CD14-positive monocyte (primary cell): ENCODE measurements around the gene ARMC6. TPM values are rescaled to one million over a fixed set of nuclear protein-coding genes. Genes with fewer than 3 reads are reported as not detected.
A peak's percentile ranks its signal among the peaks of the same experiment; 100 is the strongest.

Source experiments
- DNase-seq, 3 donors: peaks; one replicate each; pipeline ENCODE4 v3.0.0-alpha.2; 2011 to 2022
- H2AFZ ChIP-seq: 2 replicates; pipeline ENCODE4 v1.6.0; 2012; ENCODE audit warnings: mild to moderate bottlenecking, low read depth, low read length, inconsistent platforms; ENCODE audit not compliant: insufficient read depth, poor library complexity, severe bottlenecking
- H3K27ac ChIP-seq, 2 donors: 1 replicate in 1 of 2; 2 replicates in 1 of 2; pipeline ENCODE4 v1.5.1; 2012 to 2013; ENCODE audit warnings: low read length in 2 of 2, control low read depth in 1 of 2, inconsistent platforms in 1 of 2, low read depth in 1 of 2, mild to moderate bottlenecking in 1 of 2
- H3K27me3 ChIP-seq, 2 donors: one replicate each; pipeline versions ENCODE4 v1.6.0 to v1.6.1; 2011 to 2013; ENCODE audit warnings: low read length in 2 of 2; ENCODE audit not compliant: control insufficient read depth in 2 of 2, insufficient read depth in 2 of 2
- H3K36me3 ChIP-seq, 2 donors: replicated peaks in 1 of 2; 1 replicate in 1 of 2; 2 replicates in 1 of 2; pipeline versions ENCODE4 v1.5.1 to v1.6.1; 2012 to 2013; ENCODE audit warnings: low read length in 2 of 2, control low read depth in 1 of 2, inconsistent platforms in 1 of 2, mild to moderate bottlenecking in 1 of 2; ENCODE audit not compliant: insufficient read depth in 2 of 2, control insufficient read depth in 1 of 2
- H3K4me1 ChIP-seq, 2 donors: 1 replicate in 1 of 2; 2 replicates in 1 of 2; pipeline versions ENCODE4 v1.5.1 to v1.6.1; 2012 to 2013; ENCODE audit warnings: low read length in 2 of 2, control low read depth in 1 of 2, inconsistent platforms in 1 of 2, mild to moderate bottlenecking in 1 of 2, moderate library complexity in 1 of 2; ENCODE audit not compliant: insufficient read depth in 2 of 2, control insufficient read depth in 1 of 2
- H3K4me2 ChIP-seq: replicated peaks from 2 replicates; pipeline ENCODE3; 2012; ENCODE audit warnings: low read length, moderate library complexity, mild to moderate bottlenecking; ENCODE audit not compliant: poor library complexity, severe bottlenecking; ENCODE audit errors: extremely low read depth
- H3K4me3 ChIP-seq, 3 experiments: fragments of 200-600 bp in 1 of 3; sonication (generic) in 1 of 3; replicated peaks in 1 of 3; 1 replicate in 2 of 3; 2 replicates in 1 of 3; pipeline ENCODE4 v1.5.1; 2011 to 2013; ENCODE audit warnings: low read length in 3 of 3, mild to moderate bottlenecking in 3 of 3, control low read depth in 2 of 3, low read depth in 2 of 3, inconsistent platforms in 1 of 3, moderate library complexity in 1 of 3
- H3K79me2 ChIP-seq: 2 replicates; pipeline ENCODE4 v1.6.0; 2012; ENCODE audit warnings: mild to moderate bottlenecking, control low read depth, inconsistent platforms, low read length, moderate library complexity; ENCODE audit not compliant: insufficient read depth
- H3K9ac ChIP-seq: 2 replicates; pipeline ENCODE4 v1.6.0; 2017; ENCODE audit warnings: low read length, mild to moderate bottlenecking; ENCODE audit not compliant: insufficient read depth, poor library complexity, severe bottlenecking
- H3K9me3 ChIP-seq, 2 donors: replicated peaks in 1 of 2; 1 replicate in 1 of 2; 2 replicates in 1 of 2; pipeline versions ENCODE4 v1.5.1 to v1.6.1; 2012 to 2013; ENCODE audit warnings: low read length in 2 of 2, control low read depth in 1 of 2; ENCODE audit not compliant: control insufficient read depth in 1 of 2, insufficient read depth in 1 of 2
- H4K20me1 ChIP-seq: 2 replicates; pipeline ENCODE4 v1.6.0; 2012; ENCODE audit warnings: mild to moderate bottlenecking, low read length, control low read depth, moderate library complexity; ENCODE audit not compliant: insufficient read depth
- H3K27ac Mint-ChIP-seq, 7 donors: one replicate each; pipeline ENCODE4 v1.8.0; 2020; ENCODE audit warnings: mild to moderate bottlenecking in 7 of 7, mixed read lengths in 7 of 7, moderate library complexity in 6 of 7, inconsistent platforms in 2 of 7
- H3K27me3 Mint-ChIP-seq, 3 donors: one replicate each; pipeline ENCODE4 v1.8.0; 2021 to 2022; ENCODE audit warnings: low read depth in 3 of 3, mild to moderate bottlenecking in 3 of 3, mixed read lengths in 3 of 3, moderate library complexity in 3 of 3, inconsistent platforms in 1 of 3
- H3K36me3 Mint-ChIP-seq, 2 donors: one replicate each; pipeline ENCODE4 v1.8.0; 2020; ENCODE audit warnings: mixed read lengths in 2 of 2, inconsistent platforms in 1 of 2, mild to moderate bottlenecking in 1 of 2
- H3K4me1 Mint-ChIP-seq: one replicate; pipeline ENCODE4 v1.8.0; 2020; ENCODE audit warnings: mild to moderate bottlenecking, mixed read lengths
- H3K4me3 Mint-ChIP-seq, 2 donors: one replicate each; pipeline ENCODE4 v1.8.0; 2020; ENCODE audit warnings: mild to moderate bottlenecking in 2 of 2, mixed read lengths in 2 of 2, moderate library complexity in 1 of 2
- H3K9me3 Mint-ChIP-seq, 7 donors: one replicate each; pipeline ENCODE4 v1.8.0; 2020 to 2022; ENCODE audit warnings: mixed read lengths in 7 of 7, mild to moderate bottlenecking in 6 of 7, moderate library complexity in 6 of 7, inconsistent platforms in 2 of 7
- WGBS: methylation state at CpG from one replicate; pipeline ENCODE4 v1.1.5; 2013; ENCODE audit warnings: missing lambda C conversion rate; ENCODE audit not compliant: insufficient coverage; 5-methylcytosine and 5-hydroxymethylcytosine counted together
- intact Hi-C, 2 donors: fragments of 100-400 bp; cut with micrococcal nuclease; formaldehyde crosslinking; loops; one replicate each; pipeline versions ENCODE4 v1.15.0 to v1.15.1; 2023
- polyA plus RNA-seq, 3 donors: library from polyadenylated mRNA; depleted of rRNA in 1 of 3; unstranded in 2 of 3; stranded (reverse) in 1 of 3; fragments of 300-500 nt in 2 of 3; fragments of >200 nt in 1 of 3; fragmentation: Illumina TruSeq in 2 of 3; gene quantifications; 1 replicate in 2 of 3; 2 replicates in 1 of 3; pipeline ENCODE4 v1.2.3, GENCODE V29; 2012 to 2021
- TF ChIP-seq, protein P1 (sequence below): fragments of 200-600 bp; IDR thresholded peaks from one replicate; pipeline ENCODE4 v1.8.0; 2022; ENCODE audit warnings: antibody characterized with exemption, mild to moderate bottlenecking

ARMC6 gene
- polyA plus RNA-seq, 3 donors, result 22.3 to 29.6 (median 26.1) TPM

DNA sequence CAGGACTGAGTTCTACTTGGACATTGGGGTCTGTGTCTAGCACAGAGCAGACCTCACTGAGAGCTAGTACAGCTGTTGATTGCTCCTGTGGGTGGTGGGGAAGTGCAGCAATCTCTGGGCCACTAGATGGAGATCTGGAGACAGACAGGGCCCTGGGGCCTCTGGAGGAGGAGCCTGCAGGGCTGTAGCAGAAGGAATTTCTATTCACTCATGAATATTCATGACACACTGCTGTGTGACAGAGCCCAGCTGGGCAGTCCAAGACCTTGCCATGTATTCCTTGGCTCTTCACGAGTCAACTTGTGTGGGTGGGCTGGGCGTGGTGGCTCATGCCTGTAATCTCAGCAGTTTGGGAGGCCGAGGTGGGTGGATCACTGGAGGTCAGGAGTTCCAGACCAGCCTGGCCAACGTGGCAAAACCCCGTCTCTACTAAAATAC lies 37.6 kb upstream of the ARMC6 start:
- H3K9ac ChIP-seq, result no peak overlapping the region
- H3K4me3 ChIP-seq, result no peak overlapping the region
- intact Hi-C loops, result no loop called here
- peak; percentile 33 to 46 (median 43) for DNase-seq
- Mint-ChIP-seq H3K27ac (peak overlapping the region in 5 of 7 donors; percentile 28 to 73 (median 54)), H3K4me1 (peaks cover 3% of the 10 kb centered on the region), H3K4me3 (no peak overlapping the region), H3K9me3 (no peaks in the 10 kb centered on the region), H3K36me3 (peaks cover 79 to 97% of the 10 kb centered on the region in 2 donors), H3K27me3 (no peaks in the 10 kb centered on the region)
- no peaks in the 10 kb centered on the region for H4K20me1 ChIP-seq
- no peaks in the 10 kb centered on the region for H3K79me2 ChIP-seq
- TF ChIP-seq, protein P1, sequence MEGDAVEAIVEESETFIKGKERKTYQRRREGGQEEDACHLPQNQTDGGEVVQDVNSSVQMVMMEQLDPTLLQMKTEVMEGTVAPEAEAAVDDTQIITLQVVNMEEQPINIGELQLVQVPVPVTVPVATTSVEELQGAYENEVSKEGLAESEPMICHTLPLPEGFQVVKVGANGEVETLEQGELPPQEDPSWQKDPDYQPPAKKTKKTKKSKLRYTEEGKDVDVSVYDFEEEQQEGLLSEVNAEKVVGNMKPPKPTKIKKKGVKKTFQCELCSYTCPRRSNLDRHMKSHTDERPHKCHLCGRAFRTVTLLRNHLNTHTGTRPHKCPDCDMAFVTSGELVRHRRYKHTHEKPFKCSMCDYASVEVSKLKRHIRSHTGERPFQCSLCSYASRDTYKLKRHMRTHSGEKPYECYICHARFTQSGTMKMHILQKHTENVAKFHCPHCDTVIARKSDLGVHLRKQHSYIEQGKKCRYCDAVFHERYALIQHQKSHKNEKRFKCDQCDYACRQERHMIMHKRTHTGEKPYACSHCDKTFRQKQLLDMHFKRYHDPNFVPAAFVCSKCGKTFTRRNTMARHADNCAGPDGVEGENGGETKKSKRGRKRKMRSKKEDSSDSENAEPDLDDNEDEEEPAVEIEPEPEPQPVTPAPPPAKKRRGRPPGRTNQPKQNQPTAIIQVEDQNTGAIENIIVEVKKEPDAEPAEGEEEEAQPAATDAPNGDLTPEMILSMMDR, result no peak
- H3K9me3 ChIP-seq, result no peaks in the 10 kb centered on the region
- H3K36me3 ChIP-seq, result peaks cover 78 to 94% of the 10 kb centered on the region in 2 donors
- H3K4me2 ChIP-seq, result no peak overlapping the region
- H3K27ac ChIP-seq, result peak overlapping the region in 1 of 2 donors; percentile 8
- H2AFZ ChIP-seq, result no peak overlapping the region
- H3K4me1 ChIP-seq, result no peaks in the 10 kb centered on the region
- no peaks in the 10 kb centered on the region for H3K27me3 ChIP-seq
- WGBS, result 100% methylated on average over 3 of the region's 5 CpGs

DNA sequence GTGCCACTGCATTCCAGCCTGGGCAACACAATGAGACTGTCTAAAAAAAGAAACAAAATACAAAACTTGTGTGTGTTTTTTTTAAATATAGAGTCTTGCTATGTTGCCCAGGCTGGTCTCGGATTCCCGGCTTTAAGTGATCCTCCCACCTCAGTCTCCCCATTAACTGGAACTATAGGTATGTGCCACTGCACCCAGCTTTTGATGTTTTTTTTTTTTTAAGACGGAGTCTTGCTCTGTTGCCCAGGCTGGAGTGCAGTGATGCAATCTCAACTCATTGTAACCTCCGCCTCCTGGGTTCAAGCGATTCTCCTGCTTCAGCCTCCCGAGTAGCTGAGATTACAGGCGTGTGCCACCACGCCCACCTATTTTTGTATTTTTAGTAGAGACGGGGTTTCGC lies 37.1 kb upstream of the ARMC6 start:
- Mint-ChIP-seq H3K4me1 (peaks cover 3% of the 10 kb centered on the region), H3K9me3 (no peaks in the 10 kb centered on the region), H3K36me3 (peaks cover 78 to 97% of the 10 kb centered on the region in 2 donors), H3K27ac (peak overlapping the region in 3 of 7 donors; percentile 27 to 75 (median 32)), H3K27me3 (peaks cover 0 to 2% (median 0%) of the 10 kb centered on the region in 3 donors), H3K4me3 (no peak overlapping the region)
- Histone ChIP-seq H3K4me2 (no peak overlapping the region), H3K9me3 (no peaks in the 10 kb centered on the region), H3K79me2 (no peaks in the 10 kb centered on the region), H3K4me3 (no peak overlapping the region), H3K27ac (no peak overlapping the region), H3K36me3 (peaks cover 77 to 94% of the 10 kb centered on the region in 2 donors), H2AFZ (no peak overlapping the region), H3K9ac (no peak overlapping the region), H3K4me1 (no peaks in the 10 kb centered on the region), H4K20me1 (no peaks in the 10 kb centered on the region), H3K27me3 (no peaks in the 10 kb centered on the region)
- 93% methylated on average over 8 of the region's 10 CpGs for WGBS
- TF ChIP-seq, protein P1, result no peak
- no peak for DNase-seq
- intact Hi-C loops, result no loop called here
